ENCODE data around the gene RNF168. TPM values are rescaled to one million over a fixed set of nuclear protein-coding genes. Genes with fewer than 3 reads are reported as not detected.

Gene RNF168
- total RNA-seq, 3 donors from 2014 or later = 22.9 to 24.8 (median 24.3) TPM

GRCh38 chr3:196544491-196544992 lies 41.0 kb upstream of the RNF168 start:
- no peaks in the 10 kb centered on the region for H3K4me1 ChIP-seq
- intact Hi-C loops (cut with DNase I; ENCODE audit: low total_unique reads) = no loop called here
- H3K27me3 ChIP-seq = no peaks in the 10 kb centered on the region
- no peaks in the 10 kb centered on the region for H3K36me3 ChIP-seq
- H3K4me3 ChIP-seq = no peak overlapping the region
- TF ChIP-seq POLR2AphosphoS5 (IDR thresholded peaks at IDR 0.05) = no peak
- no peak for TF ChIP-seq CTCF (IDR thresholded peaks at IDR 0.05)
- TF ChIP-seq POLR2A (IDR thresholded peaks at IDR 0.05) = no peak
- H3K9me3 ChIP-seq = peaks cover 0 to 6% of the 10 kb centered on the region in 2 donors
- no peak overlapping the region for H3K27ac ChIP-seq
- no peak for DNase-seq (ENCODE audit: low spot score in 2 of 2)

DNA sequence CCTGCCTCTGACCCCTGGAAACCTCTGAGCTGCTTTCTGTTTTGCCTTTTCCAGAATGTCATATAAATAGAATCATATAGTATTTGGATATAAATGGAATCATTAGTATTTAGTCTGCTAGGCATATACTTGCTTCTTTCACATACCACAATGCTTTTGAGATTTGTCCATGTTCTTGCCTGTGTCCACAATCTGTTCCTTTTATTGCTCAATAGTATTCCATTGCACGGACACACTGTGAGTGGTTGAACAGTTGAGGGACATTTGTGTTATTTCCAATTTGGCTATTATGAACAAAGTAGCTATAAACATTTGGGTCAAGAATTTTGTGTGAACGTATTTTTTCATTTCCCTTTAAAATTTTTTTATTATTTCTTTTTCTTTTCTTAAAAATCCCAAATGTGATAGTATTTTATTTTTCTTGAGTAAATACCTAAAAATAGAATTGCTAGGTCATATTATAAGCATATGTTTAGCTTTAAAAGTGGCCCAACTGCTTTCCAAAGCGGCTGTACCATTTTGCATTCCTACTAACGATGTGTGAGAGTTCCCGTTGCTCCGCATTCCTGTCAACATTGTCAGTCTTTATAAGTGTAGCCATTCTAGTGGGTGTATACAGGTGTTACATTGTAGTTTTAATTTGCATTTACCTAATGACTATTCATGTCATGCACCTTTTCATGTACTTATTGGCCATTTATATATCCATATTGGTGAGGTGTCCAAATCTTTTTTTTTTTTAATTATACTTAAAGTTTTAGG lies 38.3 kb upstream of the RNF168 start:
- H3K9me3 ChIP-seq = no peaks in the 10 kb centered on the region
- H3K4me1 ChIP-seq = no peaks in the 10 kb centered on the region
- DNase-seq (ENCODE audit: low spot score in 2 of 2) = no peak
- H3K4me3 ChIP-seq = no peak overlapping the region
- no peaks in the 10 kb centered on the region for H3K36me3 ChIP-seq
- H3K27me3 ChIP-seq = no peaks in the 10 kb centered on the region
- TF ChIP-seq POLR2A (IDR thresholded peaks at IDR 0.05) (no peak), CTCF (IDR thresholded peaks at IDR 0.05) (no peak), POLR2AphosphoS5 (IDR thresholded peaks at IDR 0.05) (no peak)
- intact Hi-C loops (cut with DNase I; ENCODE audit: low total_unique reads) = no loop called here
- H3K27ac ChIP-seq = no peak overlapping the region

DNA sequence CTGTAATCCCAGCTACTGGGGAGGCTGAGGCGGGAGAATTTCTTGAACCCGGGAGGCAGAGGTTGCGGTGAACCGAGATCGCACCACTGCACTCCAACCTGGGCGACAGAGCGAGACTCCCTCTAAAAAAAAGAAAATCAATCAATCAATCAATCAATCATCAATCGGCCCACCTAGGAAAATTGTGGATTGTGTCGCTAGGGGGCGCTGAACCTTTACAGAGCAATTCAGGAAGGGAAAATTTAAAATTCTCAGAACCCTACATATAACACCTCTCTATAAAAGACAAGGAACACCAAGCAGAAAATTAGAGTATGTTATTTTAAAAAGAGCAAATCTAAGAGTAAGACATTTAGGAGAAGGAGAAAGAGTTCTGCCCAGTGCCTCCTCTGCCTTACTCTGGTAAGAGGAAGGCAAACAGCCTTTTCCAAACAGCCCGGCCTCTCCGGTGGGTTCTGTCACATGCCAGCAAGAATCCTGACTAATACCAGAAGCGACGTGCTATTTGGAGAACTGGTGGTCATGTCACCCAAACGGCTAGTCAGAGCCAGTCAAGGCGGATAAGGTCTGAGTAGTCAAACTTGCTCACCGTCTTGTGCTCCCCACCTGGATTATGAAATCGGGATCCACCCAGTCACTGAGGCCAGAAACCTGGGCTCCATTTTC lies 33.9 kb upstream of the RNF168 start:
- intact Hi-C loops (cut with DNase I; ENCODE audit: low total_unique reads) = no loop called here
- no peaks in the 10 kb centered on the region for H3K4me1 ChIP-seq
- DNase-seq (ENCODE audit: low spot score in 2 of 2) = no peak
- no peaks in the 10 kb centered on the region for H3K27me3 ChIP-seq
- H3K36me3 ChIP-seq = no peaks in the 10 kb centered on the region
- H3K27ac ChIP-seq = no peak overlapping the region
- H3K4me3 ChIP-seq = no peak overlapping the region
- TF ChIP-seq POLR2AphosphoS5 (IDR thresholded peaks at IDR 0.05) (no peak), CTCF (IDR thresholded peaks at IDR 0.05) (peak; percentile 31 to 63 (median 41))
- H3K9me3 ChIP-seq = no peaks in the 10 kb centered on the region

DNA sequence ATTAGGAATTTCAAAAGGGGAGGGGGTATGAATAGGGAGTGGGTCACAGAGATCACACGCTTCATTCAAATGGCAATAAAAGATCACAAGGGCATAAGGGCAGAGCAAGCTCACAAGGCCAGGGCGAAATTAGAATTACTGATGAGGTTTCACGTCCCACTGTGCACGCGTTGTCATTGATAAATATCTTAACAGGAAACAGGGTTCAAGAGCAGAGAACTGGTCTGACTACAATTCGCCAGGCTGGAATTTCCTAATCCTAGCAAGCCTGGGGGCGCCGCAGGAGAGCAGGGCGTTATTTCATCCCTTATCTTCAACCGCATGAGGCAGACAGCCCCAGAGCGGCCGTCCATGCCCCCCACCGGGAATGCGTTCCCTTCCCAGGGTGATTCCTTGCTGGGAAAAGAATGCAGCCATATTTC lies 29.7 kb upstream of the RNF168 start:
- Histone ChIP-seq H3K36me3 (no peaks in the 10 kb centered on the region), H3K27ac (no peak overlapping the region), H3K9me3 (no peaks in the 10 kb centered on the region), H3K4me1 (no peaks in the 10 kb centered on the region), H3K4me3 (no peak overlapping the region), H3K27me3 (no peaks in the 10 kb centered on the region)
- no peak for DNase-seq (ENCODE audit: low spot score in 2 of 2)
- intact Hi-C loops (cut with DNase I; ENCODE audit: low total_unique reads) = no loop called here
- no peak for TF ChIP-seq POLR2A (IDR thresholded peaks at IDR 0.05)
- no peak for TF ChIP-seq POLR2AphosphoS5 (IDR thresholded peaks at IDR 0.05)
- no peak for TF ChIP-seq CTCF (IDR thresholded peaks at IDR 0.05)

DNA sequence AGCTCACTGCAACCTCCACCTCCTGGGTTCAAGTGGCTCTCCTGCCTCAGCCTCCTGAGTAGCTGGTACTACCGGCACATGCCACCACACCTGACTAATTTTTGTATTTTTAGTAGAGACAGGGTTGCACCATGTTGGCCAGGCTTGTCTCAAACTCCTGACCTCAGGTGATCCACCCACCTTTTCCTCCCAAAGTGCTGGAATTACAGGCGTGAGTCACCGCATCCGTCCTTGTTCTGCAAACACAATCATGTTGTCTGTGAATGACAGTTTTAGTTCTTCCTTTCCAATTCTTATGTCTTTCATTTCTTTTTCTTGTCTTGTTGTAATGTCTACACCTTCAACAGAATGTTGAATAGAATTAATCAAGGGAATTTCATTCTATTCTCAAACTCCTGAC lies 27.9 kb upstream of the RNF168 start:
- no peaks in the 10 kb centered on the region for H3K27me3 ChIP-seq
- no peak for TF ChIP-seq POLR2A (IDR thresholded peaks at IDR 0.05)
- H3K27ac ChIP-seq = no peak overlapping the region
- H3K9me3 ChIP-seq = no peaks in the 10 kb centered on the region
- intact Hi-C loops (cut with DNase I; ENCODE audit: low total_unique reads) = no loop called here
- no peak for DNase-seq (ENCODE audit: low spot score in 2 of 2)
- no peaks in the 10 kb centered on the region for H3K36me3 ChIP-seq
- H3K4me3 ChIP-seq = no peak overlapping the region
- H3K4me1 ChIP-seq = no peaks in the 10 kb centered on the region

Measured in breast epithelium (tissue), 4 donors.